A549 (cell line): Measurements from ENCODE around the gene SERINC5. TPM values are rescaled to one million over a fixed set of nuclear protein-coding genes. Genes with fewer than 3 reads are reported as not detected.
A peak's percentile ranks its signal among the peaks of the same experiment; 100 is the strongest.
"Not testable (repeated sequence)": the region's sequence is repeated elsewhere in the genome, so short reads cannot be mapped to it uniquely, and the experiment has no call there.

ENCODE experiments used
- ATAC-seq, 2 experiments: fragments of 200-7000 bp in 1 of 2; fragments of >200 bp in 1 of 2; cut with Nextera tagmentation in 1 of 2; cut with Tn5 transposase in 1 of 2; 3 replicates each; pipeline versions ENCODE4 v1.8.0 to v1.9.1; 2018 to 2020; ENCODE audit warnings: mild to moderate bottlenecking in 1 of 2, moderate library complexity in 1 of 2
- CTCF ChIA-PET: fragments of 300-600 bp; sonication (Branson Sonifier 250); formaldehyde crosslinking; extraction: SDS; loops from one replicate; lab custom pipeline; 2021; ENCODE audit warnings: antibody characterized with exemption, inconsistent platforms; lab: Yijun Ruan, JAX
- POLR2A ChIA-PET: fragments of 350-600 bp; formaldehyde crosslinking; extraction: SDS; loops from one replicate; lab custom pipeline; 2021; ENCODE audit warnings: antibody characterized with exemption, inconsistent platforms; lab: Yijun Ruan, JAX
- DNase-seq, 2 experiments: peaks; one replicate each; pipeline versions ENCODE4 v3.0.0 to v3.0.0-alpha.2; 2011 to 2016; ENCODE audit warnings: low read depth in 1 of 2, low spot score in 1 of 2
- FAIRE-seq: peaks from 2 replicates; lab custom pipeline; 2011; peaks lifted over from hg19 to GRCh38; lab: Jason Lieb, UNC
- H3K27ac ChIP-seq, 2 experiments: fragments of >200 bp; sonication (Bioruptor Twin); formaldehyde crosslinking; 3 replicates each; pipeline ENCODE4 v1.5.1; 2016 to 2017
- H3K4me1 ChIP-seq: fragments of >200 bp; sonication (Bioruptor Twin); formaldehyde crosslinking; 3 replicates; pipeline ENCODE4 v1.6.1; 2016
- H3K4me2 ChIP-seq: fragments of >200 bp; sonication (Bioruptor Twin); formaldehyde crosslinking; 3 replicates; pipeline ENCODE4 v1.6.1; 2016
- H3K4me3 ChIP-seq: fragments of >200 bp; sonication (Bioruptor Twin); formaldehyde crosslinking; 3 replicates; pipeline ENCODE4 v1.5.1; 2016
- H3K9me3 ChIP-seq: fragments of >200 bp; sonication (Bioruptor Twin); formaldehyde crosslinking; 3 replicates; pipeline ENCODE4 v1.6.1; 2016
- BHLHE40 ChIP-seq: IDR thresholded peaks from 2 replicates; pipeline ENCODE4 v1.6.1; 2012; ENCODE audit warnings: low read depth, low read length, inconsistent platforms
- CEBPB ChIP-seq, 2 experiments: fragments of >200 bp in 1 of 2; sonication (Bioruptor Twin) in 1 of 2; formaldehyde crosslinking in 1 of 2; IDR thresholded peaks; 2 replicates each; pipeline ENCODE4 v1.6.1; 2012 to 2016
- CHD2 ChIP-seq: fragments of 150-350 bp; IDR thresholded peaks from 2 replicates; pipeline ENCODE4 v1.6.1; 2014; ENCODE audit warnings: low read length; ENCODE audit not compliant: partially characterized antibody
- CHD4 ChIP-seq: fragments of 200-600 bp; sonication (generic); IDR thresholded peaks from 2 replicates; pipeline ENCODE4 v1.6.1; 2016; ENCODE audit warnings: antibody characterized with exemption, mild to moderate bottlenecking, borderline replicate concordance
- EHF ChIP-seq: fragments of 250-450 bp; sonication (Bioruptor Pico); IDR thresholded peaks from 2 replicates; pipeline ENCODE4 v1.5.0; 2020; ENCODE audit warnings: mild to moderate bottlenecking
- ESRRA ChIP-seq: fragments of 150-350 bp; IDR thresholded peaks from 2 replicates; pipeline ENCODE4 v1.6.1; 2014; ENCODE audit warnings: mild to moderate bottlenecking, low read length, borderline replicate concordance
- FOXS1 ChIP-seq: fragments of 250-450 bp; sonication (Bioruptor Pico); IDR thresholded peaks from 2 replicates; pipeline ENCODE4 v1.5.0; 2020; ENCODE audit warnings: mild to moderate bottlenecking, moderate library complexity
- GATA3 ChIP-seq: IDR thresholded peaks from 2 replicates; pipeline ENCODE4 v1.6.1; 2012; ENCODE audit warnings: borderline replicate concordance
- HEYL ChIP-seq: fragments of 250-450 bp; sonication (Bioruptor Pico); IDR thresholded peaks from 2 replicates; pipeline ENCODE4 v1.8.0; 2021; ENCODE audit warnings: mild to moderate bottlenecking, moderate library complexity
- HOXA7 ChIP-seq: fragments of 250-450 bp; sonication (Bioruptor Pico); IDR thresholded peaks from 2 replicates; pipeline ENCODE4 v1.5.0; 2020; ENCODE audit warnings: mild to moderate bottlenecking, moderate library complexity
- HOXB5 ChIP-seq: fragments of 250-450 bp; sonication (Bioruptor Pico); IDR thresholded peaks from 2 replicates; pipeline ENCODE4 v1.5.0; 2020; ENCODE audit warnings: mild to moderate bottlenecking, moderate library complexity
- JUN ChIP-seq, 2 experiments: fragments of >200 bp; sonication (Bioruptor Twin); formaldehyde crosslinking; IDR thresholded peaks; 2 replicates in 1 of 2; 3 replicates in 1 of 2; pipeline ENCODE4 v1.6.1; 2016 to 2017
- KDM5A ChIP-seq: fragments of 200-600 bp; sonication (generic); IDR thresholded peaks from 2 replicates; pipeline ENCODE4 v1.6.1; 2016; ENCODE audit warnings: antibody characterized with exemption, mild to moderate bottlenecking
- MYC ChIP-seq: IDR thresholded peaks from 2 replicates; pipeline ENCODE4 v1.6.1; 2012; ENCODE audit warnings: mild to moderate bottlenecking, inconsistent platforms, low read length, improper control_type of control experiment, borderline replicate concordance
- NFE2L2 ChIP-seq: fragments of 150-350 bp; conservative IDR thresholded peaks from 2 replicates; pipeline ENCODE4 v1.6.1; 2014; ENCODE audit warnings: low read length
- POLR2A ChIP-seq: IDR thresholded peaks from 2 replicates; pipeline ENCODE4 v1.6.1; 2012; ENCODE audit warnings: mild to moderate bottlenecking, low read length
- RAD21 ChIP-seq, 2 experiments: fragments of >200 bp in 1 of 2; sonication (Bioruptor Twin) in 1 of 2; formaldehyde crosslinking in 1 of 2; IDR thresholded peaks in 1 of 2; conservative IDR thresholded peaks in 1 of 2; 2 replicates in 1 of 2; 3 replicates in 1 of 2; pipeline ENCODE4 v1.6.1; 2012 to 2018; ENCODE audit warnings: inconsistent platforms in 1 of 2
- RARB ChIP-seq: fragments of 250-450 bp; sonication (Bioruptor Pico); IDR thresholded peaks from 2 replicates; pipeline ENCODE4 v1.8.0; 2021; ENCODE audit warnings: mild to moderate bottlenecking, moderate library complexity
- SMC3 ChIP-seq: fragments of >200 bp; sonication (Bioruptor Twin); formaldehyde crosslinking; IDR thresholded peaks from 3 replicates; pipeline ENCODE4 v1.6.1; 2018; ENCODE audit warnings: inconsistent platforms
- SREBF2 ChIP-seq: fragments of 450-650 bp; IDR thresholded peaks from 2 replicates; pipeline ENCODE4 v1.6.1; 2014; ENCODE audit warnings: mild to moderate bottlenecking, moderate library complexity
- ZC3H11A ChIP-seq: fragments of 450-650 bp; IDR thresholded peaks from 2 replicates; pipeline ENCODE4 v1.6.1; 2014; ENCODE audit warnings: antibody characterized with exemption, mild to moderate bottlenecking
- ZNF302 ChIP-seq: fragments of 250-450 bp; sonication (Bioruptor Pico); IDR thresholded peaks from 2 replicates; pipeline ENCODE4 v1.9.0; 2021; ENCODE audit warnings: inconsistent platforms, mild to moderate bottlenecking, moderate library complexity
- ZSCAN20 ChIP-seq: fragments of 250-450 bp; sonication (Bioruptor Pico); IDR thresholded peaks from 2 replicates; pipeline ENCODE4 v1.8.0; 2022; ENCODE audit warnings: mild to moderate bottlenecking, moderate library complexity
- WGBS: methylation state at CpG from one replicate; pipeline ENCODE4 v1.1.6; 2017; ENCODE audit errors: missing lambda C conversion rate; 5-methylcytosine and 5-hydroxymethylcytosine counted together
- polyA plus RNA-seq, 4 experiments: library from polyadenylated mRNA; depleted of rRNA in 3 of 4; stranded (reverse); fragments of >200 nt; fragmentation: RNase III in 1 of 4; extraction: RNeasy Plus Mini Kit Qiagen cat#74134 plus additional on column Dnase treatment in 1 of 4; gene quantifications; 2 replicates in 3 of 4; 3 replicates in 1 of 4; pipeline ENCODE4 v1.2.3, GENCODE V29; 2011 to 2017
- TF ChIP-seq, protein P1 (sequence below): fragments of 150-350 bp; IDR thresholded peaks from 2 replicates; pipeline ENCODE4 v1.6.1; 2014; ENCODE audit warnings: low read depth, mild to moderate bottlenecking, low read length
- TF ChIP-seq, protein P2 (sequence below): fragments of 450-650 bp; IDR thresholded peaks from 2 replicates; pipeline ENCODE4 v1.6.1; 2014; ENCODE audit warnings: antibody characterized with exemption
- TF ChIP-seq, protein P3 (sequence below): fragments of 200-600 bp; sonication (generic); IDR thresholded peaks from 2 replicates; pipeline ENCODE4 v1.6.1; 2016; ENCODE audit warnings: antibody characterized with exemption, mild to moderate bottlenecking, moderate library complexity
- TF ChIP-seq, protein P4 (sequence below): IDR thresholded peaks from 2 replicates; pipeline ENCODE4 v1.6.1; 2012

Gene SERINC5
- polyA plus RNA-seq, 2 of the 4 experiments (the other 2 are of a cell fraction), result 7.0 to 13.4 TPM

DNA sequence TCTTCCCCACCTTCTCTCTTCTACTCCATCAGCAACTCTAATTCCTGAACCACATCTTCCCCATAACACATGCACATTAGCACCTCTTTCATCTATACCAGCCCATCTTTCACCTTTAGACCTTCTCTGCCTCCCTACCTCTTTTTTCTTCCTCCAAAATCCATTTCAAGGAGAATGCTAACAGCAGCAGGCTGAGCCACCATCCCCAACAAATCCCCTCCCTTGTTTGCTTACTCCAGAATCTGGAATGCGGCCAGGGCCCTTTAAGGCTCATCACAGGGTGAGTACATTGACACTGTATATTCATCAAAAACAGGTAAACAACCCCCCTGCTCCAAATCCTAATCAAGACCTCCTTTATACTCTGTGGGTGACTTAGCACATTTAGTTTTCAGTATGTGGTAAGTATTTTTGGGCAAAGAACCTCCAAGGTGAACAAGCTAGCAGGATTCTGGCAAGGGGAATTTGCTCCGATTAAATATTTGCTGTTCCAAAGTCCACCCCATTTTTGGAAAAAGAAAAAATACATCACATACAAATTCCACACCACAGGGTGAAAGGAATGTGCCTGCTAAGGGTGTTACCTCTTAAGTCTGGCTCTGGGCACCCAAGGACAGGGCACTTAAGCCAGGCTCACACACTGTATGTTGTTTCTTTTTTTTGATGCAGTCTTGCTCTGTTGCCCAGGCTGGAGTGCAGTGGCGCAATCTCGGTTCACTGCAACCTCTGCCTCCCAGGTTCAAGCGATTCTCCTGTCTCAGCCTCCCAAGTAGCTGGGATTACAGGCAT, 71.4 kb downstream of the SERINC5 start (continued):
- 0 out of 5 replicates have a peak, but pooled peaks of 1 of the 2 experiments have one; percentile 19 for TF ChIP-seq RAD21 (conservative IDR thresholded peaks at IDR 0.05 in 1 of 2, IDR thresholded peaks at IDR 0.05 in 1 of 2)
- no peak for TF ChIP-seq ZSCAN20
- TF ChIP-seq CHD4, result no peak
- TF ChIP-seq FOXS1 (CRISPR knock-in tag), result no peak
- TF ChIP-seq, protein P1, sequence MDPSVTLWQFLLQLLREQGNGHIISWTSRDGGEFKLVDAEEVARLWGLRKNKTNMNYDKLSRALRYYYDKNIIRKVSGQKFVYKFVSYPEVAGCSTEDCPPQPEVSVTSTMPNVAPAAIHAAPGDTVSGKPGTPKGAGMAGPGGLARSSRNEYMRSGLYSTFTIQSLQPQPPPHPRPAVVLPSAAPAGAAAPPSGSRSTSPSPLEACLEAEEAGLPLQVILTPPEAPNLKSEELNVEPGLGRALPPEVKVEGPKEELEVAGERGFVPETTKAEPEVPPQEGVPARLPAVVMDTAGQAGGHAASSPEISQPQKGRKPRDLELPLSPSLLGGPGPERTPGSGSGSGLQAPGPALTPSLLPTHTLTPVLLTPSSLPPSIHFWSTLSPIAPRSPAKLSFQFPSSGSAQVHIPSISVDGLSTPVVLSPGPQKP, result no peak
- no peak for TF ChIP-seq POLR2A
- TF ChIP-seq RARB (CRISPR knock-in tag), result no peak
- no peak for TF ChIP-seq ZNF302 (CRISPR knock-in tag)
- no peak for TF ChIP-seq MYC
- TF ChIP-seq HEYL (CRISPR knock-in tag), result no peak
- TF ChIP-seq CHD2, result no peak
- peak in 1 of 2 experiments; percentile 12; a peak in 1 of 4 replicates for TF ChIP-seq CEBPB (IDR thresholded peaks at IDR 0.05)
- TF ChIP-seq NFE2L2, result no peak
- no peak for TF ChIP-seq KDM5A
- TF ChIP-seq EHF (CRISPR knock-in tag), result no peak
- no peak for TF ChIP-seq SREBF2
- TF ChIP-seq GATA3, result no peak
- TF ChIP-seq, protein P2, sequence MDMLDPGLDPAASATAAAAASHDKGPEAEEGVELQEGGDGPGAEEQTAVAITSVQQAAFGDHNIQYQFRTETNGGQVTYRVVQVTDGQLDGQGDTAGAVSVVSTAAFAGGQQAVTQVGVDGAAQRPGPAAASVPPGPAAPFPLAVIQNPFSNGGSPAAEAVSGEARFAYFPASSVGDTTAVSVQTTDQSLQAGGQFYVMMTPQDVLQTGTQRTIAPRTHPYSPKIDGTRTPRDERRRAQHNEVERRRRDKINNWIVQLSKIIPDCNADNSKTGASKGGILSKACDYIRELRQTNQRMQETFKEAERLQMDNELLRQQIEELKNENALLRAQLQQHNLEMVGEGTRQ, result no peak
- TF ChIP-seq SMC3, result no peak
- TF ChIP-seq ZC3H11A, result no peak
- no peak for TF ChIP-seq HOXB5 (CRISPR knock-in tag)
- no peak for TF ChIP-seq BHLHE40
- TF ChIP-seq, protein P3, sequence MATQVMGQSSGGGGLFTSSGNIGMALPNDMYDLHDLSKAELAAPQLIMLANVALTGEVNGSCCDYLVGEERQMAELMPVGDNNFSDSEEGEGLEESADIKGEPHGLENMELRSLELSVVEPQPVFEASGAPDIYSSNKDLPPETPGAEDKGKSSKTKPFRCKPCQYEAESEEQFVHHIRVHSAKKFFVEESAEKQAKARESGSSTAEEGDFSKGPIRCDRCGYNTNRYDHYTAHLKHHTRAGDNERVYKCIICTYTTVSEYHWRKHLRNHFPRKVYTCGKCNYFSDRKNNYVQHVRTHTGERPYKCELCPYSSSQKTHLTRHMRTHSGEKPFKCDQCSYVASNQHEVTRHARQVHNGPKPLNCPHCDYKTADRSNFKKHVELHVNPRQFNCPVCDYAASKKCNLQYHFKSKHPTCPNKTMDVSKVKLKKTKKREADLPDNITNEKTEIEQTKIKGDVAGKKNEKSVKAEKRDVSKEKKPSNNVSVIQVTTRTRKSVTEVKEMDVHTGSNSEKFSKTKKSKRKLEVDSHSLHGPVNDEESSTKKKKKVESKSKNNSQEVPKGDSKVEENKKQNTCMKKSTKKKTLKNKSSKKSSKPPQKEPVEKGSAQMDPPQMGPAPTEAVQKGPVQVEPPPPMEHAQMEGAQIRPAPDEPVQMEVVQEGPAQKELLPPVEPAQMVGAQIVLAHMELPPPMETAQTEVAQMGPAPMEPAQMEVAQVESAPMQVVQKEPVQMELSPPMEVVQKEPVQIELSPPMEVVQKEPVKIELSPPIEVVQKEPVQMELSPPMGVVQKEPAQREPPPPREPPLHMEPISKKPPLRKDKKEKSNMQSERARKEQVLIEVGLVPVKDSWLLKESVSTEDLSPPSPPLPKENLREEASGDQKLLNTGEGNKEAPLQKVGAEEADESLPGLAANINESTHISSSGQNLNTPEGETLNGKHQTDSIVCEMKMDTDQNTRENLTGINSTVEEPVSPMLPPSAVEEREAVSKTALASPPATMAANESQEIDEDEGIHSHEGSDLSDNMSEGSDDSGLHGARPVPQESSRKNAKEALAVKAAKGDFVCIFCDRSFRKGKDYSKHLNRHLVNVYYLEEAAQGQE, result no peak
- no peak for TF ChIP-seq HOXA7
- peak in 1 of 2 experiments; percentile 60; a peak in 2 of 5 replicates for TF ChIP-seq JUN (IDR thresholded peaks at IDR 0.05)
- TF ChIP-seq, protein P4, sequence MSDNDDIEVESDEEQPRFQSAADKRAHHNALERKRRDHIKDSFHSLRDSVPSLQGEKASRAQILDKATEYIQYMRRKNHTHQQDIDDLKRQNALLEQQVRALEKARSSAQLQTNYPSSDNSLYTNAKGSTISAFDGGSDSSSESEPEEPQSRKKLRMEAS, result no peak
- TF ChIP-seq ESRRA, result no peak
- TF ChIP-seq, all 56 proteins: peak for 5

DNA sequence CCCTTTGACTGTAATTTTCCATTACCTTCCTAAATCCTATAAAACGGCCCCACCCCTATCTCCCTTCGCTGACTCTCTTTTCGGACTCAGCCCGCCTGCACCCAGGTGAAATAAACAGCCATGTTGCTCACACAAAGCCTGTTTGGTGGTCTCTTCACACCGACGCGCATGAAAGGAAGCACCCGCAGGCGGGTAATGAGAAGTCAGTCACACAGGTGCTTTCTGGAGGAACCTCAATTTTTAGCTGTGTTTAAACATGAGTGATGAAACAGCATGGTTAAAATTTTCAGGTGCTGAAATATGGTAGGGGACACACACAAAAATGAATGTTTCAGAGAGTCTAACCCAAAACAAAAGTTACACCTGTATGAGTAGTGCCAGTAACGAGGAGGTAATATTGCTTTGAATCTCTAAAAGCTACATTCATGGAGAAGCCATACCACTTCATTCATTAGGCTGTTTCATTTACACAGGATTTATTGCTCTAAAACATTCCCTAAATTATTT, 72.1 kb downstream of the SERINC5 start:
- H3K4me3 ChIP-seq, FAIRE-seq, H3K9me3 ChIP-seq, DNase-seq, ATAC-seq, POLR2A ChIA-PET: not testable (repeated sequence)
- Histone ChIP-seq H3K4me1 (peaks cover 68% of the 10 kb centered on the region), H3K27ac (peak overlapping the region; percentile 52 to 80), H3K4me2 (peak overlapping the region; percentile 67)
- 84% methylated on average over 10 of the region's 10 CpGs for WGBS
- CTCF ChIA-PET, result interaction anchor here (1.2 kb wide), 1 partner anchor 9 kb away, joined by 3 read pairs; no protein-coding TSS in a partner anchor
